ENCODE measurements around the gene FGFR2.

The FGFR2 gene

GRCh38 chr10:121494296-121494695 lies 103.9 kb downstream of the FGFR2 start:
- DNase-seq (ENCODE audit: low read depth in 3 of 3) = no peak

GRCh38 chr10:121493521-121493920 lies 104.7 kb downstream of the FGFR2 start:
- DNase-seq (ENCODE audit: low read depth in 3 of 3) = no peak

GRCh38 chr10:121490871-121491519 lies 107.2 kb downstream of the FGFR2 start:
- no peak for DNase-seq (ENCODE audit: low read depth in 3 of 3)

GRCh38 chr10:121485436-121486139 lies 112.7 kb downstream of the FGFR2 start:
- DNase-seq (ENCODE audit: low read depth in 3 of 3) = no peak

- DNase-seq (ENCODE audit: low read depth in 3 of 3) = no peak
Observed at GRCh38 chr10:121484816-121485215, 113.4 kb downstream of the FGFR2 start.

GRCh38 chr10:121484401-121484800 lies 113.8 kb downstream of the FGFR2 start:
- no peak for DNase-seq (ENCODE audit: low read depth in 3 of 3)

- no peak for DNase-seq (ENCODE audit: low read depth in 3 of 3)
Observed at GRCh38 chr10:121481180-121481579, 117.1 kb downstream of the FGFR2 start.

GRCh38 chr10:121478556-121478955 lies 119.7 kb downstream of the FGFR2 start:
- no peak for DNase-seq (ENCODE audit: low read depth in 3 of 3)

GRCh38 chr10:121469797-121470606 lies 128.2 kb downstream of the FGFR2 start:
- no peak for DNase-seq (ENCODE audit: low read depth in 3 of 3)

- DNase-seq (ENCODE audit: low read depth in 3 of 3) = no peak
Observed at GRCh38 chr10:121468726-121469125, 129.5 kb downstream of the FGFR2 start.

- no peak for DNase-seq (ENCODE audit: low read depth in 3 of 3)
Observed at GRCh38 chr10:121466424-121466823, 131.8 kb downstream of the FGFR2 start.

GRCh38 chr10:121465215-121465614 lies 133.0 kb downstream of the FGFR2 start:
- no peak for DNase-seq (ENCODE audit: low read depth in 3 of 3)

GRCh38 chr10:121464517-121464916 lies 133.7 kb downstream of the FGFR2 start:
- DNase-seq (ENCODE audit: low read depth in 3 of 3) = no peak

- no peak for DNase-seq (ENCODE audit: low read depth in 3 of 3)
Observed at GRCh38 chr10:121462955-121463354, 135.3 kb downstream of the FGFR2 start.

- no peak for DNase-seq (ENCODE audit: low read depth in 3 of 3)
Observed at GRCh38 chr10:121462281-121462680, 136.0 kb downstream of the FGFR2 start.

GRCh38 chr10:121461307-121461706 lies 136.9 kb downstream of the FGFR2 start:
- DNase-seq (ENCODE audit: low read depth in 3 of 3) = no peak

GRCh38 chr10:121460733-121461132 lies 137.5 kb downstream of the FGFR2 start:
- DNase-seq (ENCODE audit: low read depth in 3 of 3) = no peak

- DNase-seq (ENCODE audit: low read depth in 3 of 3) = no peak
Observed at GRCh38 chr10:121459622-121460453, 138.4 kb downstream of the FGFR2 start.

- no peak for DNase-seq (ENCODE audit: low read depth in 3 of 3)
Observed at GRCh38 chr10:121459279-121459621, 139.0 kb downstream of the FGFR2 start.

GRCh38 chr10:121457729-121458128 lies 140.5 kb downstream of the FGFR2 start:
- DNase-seq (ENCODE audit: low read depth in 3 of 3) = no peak

- DNase-seq (ENCODE audit: low read depth in 3 of 3) = no peak
Observed at GRCh38 chr10:121455377-121455776, 142.9 kb downstream of the FGFR2 start.

GRCh38 chr10:121454781-121455180 lies 143.5 kb downstream of the FGFR2 start:
- no peak for DNase-seq (ENCODE audit: low read depth in 3 of 3)

Measured in stimulated activated CD4-positive, alpha-beta T cell treated with anti-CD3 and anti-CD28 coated beads, TNF-alpha, amount 100 ng/mL, for 24 hours (primary cell).